Muscle of leg (tissue), 11 donors: ENCODE results near the gene CAPN5. TPM values are rescaled to one million over a fixed set of nuclear protein-coding genes. Genes with fewer than 3 reads are reported as not detected.

Experiments used
- DNase-seq: peaks from one replicate; pipeline ENCODE4 v3.0.0; 2013
- H3K27ac ChIP-seq: one replicate; pipeline ENCODE4 v1.5.1; 2013; ENCODE audit warnings: mild to moderate bottlenecking, low read length, control low read depth
- H3K27me3 ChIP-seq: one replicate; pipeline ENCODE4 v1.6.1; 2013; ENCODE audit warnings: low read length; ENCODE audit not compliant: control insufficient read depth, insufficient read depth
- H3K36me3 ChIP-seq: one replicate; pipeline ENCODE4 v1.6.1; 2013; ENCODE audit warnings: low read length; ENCODE audit not compliant: control insufficient read depth, insufficient read depth
- H3K4me1 ChIP-seq: one replicate; pipeline ENCODE4 v1.6.1; 2013; ENCODE audit warnings: low read length; ENCODE audit not compliant: control insufficient read depth, insufficient read depth
- H3K4me3 ChIP-seq: one replicate; pipeline ENCODE4 v1.5.1; 2013; ENCODE audit warnings: low read length, control low read depth
- H3K9me3 ChIP-seq: replicated peaks from 2 replicates; pipeline ENCODE4 v1.6.1; 2013; ENCODE audit warnings: low read depth, low read length; ENCODE audit not compliant: control insufficient read depth
- WGBS: methylation state at CpG from one replicate; pipeline ENCODE4 v1.1.5; 2013; ENCODE audit warnings: missing lambda C conversion rate; ENCODE audit not compliant: insufficient coverage; 5-methylcytosine and 5-hydroxymethylcytosine counted together
- polyA plus RNA-seq, 8 donors: library from polyadenylated mRNA; unstranded; fragments of 120-200 nt; gene quantifications; one replicate each; pipeline versions ENCODE4 v1.2.1 to v1.2.3, GENCODE V29; 2013; ENCODE audit warnings: inconsistent platforms in 1 of 8, low replicate concordance in 1 of 8; ENCODE audit not compliant: insufficient read length in 8 of 8, insufficient read depth in 1 of 8
- total RNA-seq: library from RNA; stranded (reverse); fragments of 120-200 nt; gene quantifications from one replicate; pipeline ENCODE4 v1.2.4, GENCODE V29; 2013

The CAPN5 gene
- total and polyA plus RNA-seq, 9 donors: 6.2 to 17.8 (median 12.1) TPM

DNA sequence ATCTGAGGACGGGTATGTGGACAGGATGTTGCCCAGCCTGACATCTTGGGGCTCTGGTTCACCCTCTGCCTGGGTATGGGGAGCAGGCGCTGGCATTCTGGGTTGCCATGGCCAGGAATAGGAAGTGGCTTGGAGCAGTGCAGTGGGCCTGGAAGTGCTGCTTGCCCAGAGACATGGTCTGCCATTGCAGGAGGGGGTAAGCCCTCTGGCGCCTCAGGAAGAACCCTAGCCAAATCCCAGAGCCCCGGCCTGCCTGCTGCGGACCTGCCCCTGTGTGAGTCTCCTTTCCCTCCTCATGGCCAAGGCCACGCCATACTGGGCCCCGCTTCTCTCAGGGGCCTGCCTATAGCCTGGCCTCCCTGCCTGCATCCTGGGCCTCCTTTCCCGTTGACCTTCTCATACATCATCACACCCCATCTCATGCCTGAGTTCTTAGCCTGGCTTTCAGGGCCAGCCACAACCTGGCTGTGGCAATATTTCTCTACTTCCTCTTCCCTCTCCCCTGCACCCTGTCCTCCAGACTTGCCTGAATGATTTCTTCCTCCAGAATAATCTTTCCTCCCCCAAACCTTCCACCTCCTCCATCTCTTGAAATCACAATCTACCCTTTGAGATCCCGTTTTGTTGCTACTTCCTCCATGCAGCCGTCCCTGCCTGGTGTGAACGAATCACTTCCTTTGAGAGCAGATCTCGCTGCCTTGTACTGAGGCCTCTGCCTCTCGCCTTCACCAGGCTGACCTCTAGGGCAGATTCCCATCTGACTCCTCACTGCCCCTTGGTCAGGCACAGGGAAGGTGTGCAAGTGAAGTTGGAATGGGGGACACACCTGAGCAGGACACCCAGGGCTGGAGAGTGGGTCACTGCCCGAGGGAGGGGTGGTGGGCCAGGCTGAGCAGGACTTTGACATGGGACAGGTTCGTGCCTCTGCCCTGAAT lies 5.2 kb downstream of the CAPN5 start:
- no peak overlapping the region for H3K27ac ChIP-seq
- no peaks in the 10 kb centered on the region for H3K27me3 ChIP-seq

DNA sequence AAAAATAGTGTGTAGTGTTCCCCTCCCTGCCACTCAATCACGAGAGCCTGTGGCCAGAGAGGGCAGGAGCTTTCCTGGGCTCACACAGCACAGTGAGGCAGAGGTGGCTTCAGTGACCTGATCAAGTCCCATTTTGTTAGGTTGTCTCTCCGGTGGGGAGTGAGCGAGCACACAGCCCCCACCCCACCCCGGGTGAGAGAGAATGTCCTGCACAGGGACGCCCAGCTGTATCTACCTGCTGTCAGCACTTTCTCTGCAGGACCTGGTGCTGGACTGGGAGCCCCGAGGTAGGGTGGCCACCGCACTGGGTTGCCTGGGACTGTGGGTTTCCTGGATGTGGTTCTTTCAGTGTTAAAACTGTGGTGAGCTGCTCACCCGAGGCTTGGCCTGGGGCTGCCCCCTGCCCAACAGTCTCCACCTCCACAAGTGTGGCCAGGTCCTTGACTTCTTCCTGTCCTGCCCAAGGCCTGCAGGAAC lies 6.1 kb downstream of the CAPN5 start:
- Histone ChIP-seq H3K4me1 (peaks cover 65% of the 10 kb centered on the region), H3K36me3 (no peaks in the 10 kb centered on the region), H3K9me3 (no peaks in the 10 kb centered on the region), H3K27ac (peak overlapping the region; percentile 93), H3K4me3 (no peak overlapping the region), H3K27me3 (no peaks in the 10 kb centered on the region)
- no peak for DNase-seq
- 60% methylated on average over 3 of the region's 8 CpGs for WGBS

More for the DNA sequence above, 5.2 kb downstream of the CAPN5 start:
- Histone ChIP-seq H3K4me3 (no peak overlapping the region), H3K4me1 (peaks cover 73% of the 10 kb centered on the region), H3K9me3 (no peaks in the 10 kb centered on the region), H3K36me3 (no peaks in the 10 kb centered on the region)
- peak; percentile 3 for DNase-seq
- 72% methylated on average over 10 of the region's 15 CpGs for WGBS

DNA sequence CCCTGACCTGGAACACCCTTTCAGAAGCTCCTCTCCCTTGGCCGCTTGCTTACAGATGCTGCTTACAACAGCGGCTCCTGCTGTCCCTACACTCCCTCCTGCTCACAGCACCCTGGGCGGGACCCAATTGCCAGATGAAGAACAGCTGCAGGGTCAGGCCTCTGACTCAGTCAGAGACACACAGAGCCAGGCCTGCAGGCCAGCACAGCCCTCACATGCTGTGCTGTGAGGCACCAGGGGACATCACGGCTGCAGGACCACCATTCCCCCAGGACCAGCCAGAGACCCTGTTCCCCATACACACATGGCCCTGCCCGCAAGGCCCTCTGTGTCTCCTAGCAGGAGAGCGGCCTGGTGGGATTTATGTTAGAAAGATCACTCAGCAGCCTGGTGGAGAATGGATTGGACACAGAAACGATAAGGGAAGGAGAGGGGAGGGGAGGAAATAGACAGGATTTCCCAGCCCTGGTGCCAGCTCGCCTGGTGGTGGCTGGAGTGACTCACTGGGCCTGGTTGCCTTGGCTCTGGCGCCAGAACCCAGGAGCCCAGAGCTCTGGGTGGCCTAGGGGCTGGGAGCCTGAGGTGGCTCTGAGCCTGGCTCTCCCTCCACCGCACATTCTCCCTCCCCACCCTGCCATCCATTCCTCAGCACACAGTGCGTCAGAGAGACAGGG lies 6.7 kb downstream of the CAPN5 start:
- 27% methylated on average over 6 of the region's 11 CpGs for WGBS
- H3K27ac ChIP-seq: peak overlapping the region; percentile 93
- H3K9me3 ChIP-seq: peaks cover 2% of the 10 kb centered on the region
- peaks cover 60% of the 10 kb centered on the region for H3K4me1 ChIP-seq
- peak; percentile 98 for DNase-seq
- no peaks in the 10 kb centered on the region for H3K36me3 ChIP-seq
- H3K27me3 ChIP-seq: no peaks in the 10 kb centered on the region
- no peak overlapping the region for H3K4me3 ChIP-seq

DNA sequence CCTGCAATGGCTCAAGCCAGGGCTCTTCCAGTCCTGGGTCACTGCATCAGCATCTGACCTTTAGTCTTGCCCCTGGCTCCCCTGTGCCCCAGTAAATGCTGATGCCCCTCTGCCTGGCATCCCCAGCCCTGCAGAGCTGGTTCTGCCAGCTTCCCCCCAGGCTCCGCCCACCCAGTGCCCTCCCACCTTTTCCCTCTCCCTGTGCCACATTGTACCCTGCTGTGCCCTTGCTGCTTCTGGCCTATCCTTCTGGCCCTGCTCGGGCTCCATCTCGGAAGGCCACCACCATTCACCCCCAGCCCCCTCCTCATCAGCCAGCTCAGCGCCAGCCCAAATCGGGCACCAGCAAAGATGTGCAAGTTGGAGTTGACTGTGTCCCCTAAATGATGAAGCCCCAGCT lies 7.4 kb downstream of the CAPN5 start:
- Histone ChIP-seq H3K4me1 (peaks cover 52% of the 10 kb centered on the region), H3K9me3 (peaks cover 2% of the 10 kb centered on the region), H3K4me3 (no peak overlapping the region), H3K36me3 (no peaks in the 10 kb centered on the region), H3K27me3 (no peaks in the 10 kb centered on the region), H3K27ac (peak overlapping the region; percentile 93)
- 100% methylated on average over 1 of the region's 5 CpGs for WGBS
- peak; percentile 5 for DNase-seq

DNA sequence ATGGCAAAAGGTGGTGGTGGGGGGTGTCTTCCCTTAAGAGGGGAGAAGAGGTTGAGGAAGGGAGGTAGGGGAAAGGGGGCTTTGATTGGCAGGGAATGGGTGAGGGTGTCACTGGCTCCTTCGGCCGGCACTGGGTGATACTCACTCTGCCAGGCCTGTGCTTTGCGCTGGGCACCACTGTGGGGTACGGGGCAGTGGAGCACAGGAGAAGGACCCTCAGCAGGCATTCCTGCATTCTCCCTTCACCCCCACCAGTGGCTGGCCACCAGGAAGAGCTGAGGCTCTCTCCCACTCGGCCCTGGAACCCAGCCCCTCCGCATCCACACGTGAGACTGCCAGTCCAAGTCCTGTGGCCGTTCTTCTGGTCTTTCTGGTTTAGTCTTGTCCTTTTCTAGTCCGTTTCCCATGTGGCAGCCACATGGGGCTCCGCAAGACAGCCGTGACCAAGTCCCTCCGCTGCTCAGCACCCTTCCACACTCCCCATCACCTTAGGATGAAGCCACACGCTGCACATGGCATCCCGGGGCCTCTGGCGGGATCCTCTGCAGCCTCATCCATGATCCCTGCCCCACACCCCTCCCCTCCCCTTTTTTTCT lies 8.0 kb downstream of the CAPN5 start:
- DNase-seq: peak; percentile 2
- Histone ChIP-seq H3K4me3 (no peak overlapping the region), H3K27ac (peak overlapping the region; percentile 93), H3K9me3 (peaks cover 2% of the 10 kb centered on the region), H3K27me3 (no peaks in the 10 kb centered on the region), H3K36me3 (no peaks in the 10 kb centered on the region), H3K4me1 (peaks cover 47% of the 10 kb centered on the region)
- WGBS: 86% methylated on average over 15 of the region's 15 CpGs

DNA sequence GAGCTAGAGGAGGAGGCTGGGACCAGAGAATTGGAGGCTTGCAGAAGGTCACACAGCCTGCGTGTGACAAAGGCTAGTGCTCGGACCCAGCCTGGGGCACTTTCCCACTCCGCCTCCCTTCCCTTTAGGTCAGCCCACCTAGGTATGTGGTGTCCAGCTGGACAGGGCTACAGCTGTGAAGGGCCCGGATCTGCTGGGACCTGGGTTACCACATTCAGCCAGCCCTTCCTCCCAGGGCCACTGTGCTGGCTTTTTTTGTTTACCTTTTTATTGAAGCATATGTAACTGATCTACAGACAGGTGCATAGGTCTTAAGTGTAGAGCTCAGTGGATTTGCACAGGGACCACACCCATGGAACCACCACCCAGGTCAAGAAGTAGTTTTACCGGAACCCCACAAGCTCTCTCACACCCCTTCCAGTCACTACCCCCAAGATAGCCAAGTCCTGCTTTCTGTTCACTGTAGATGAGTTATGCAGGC lies 8.7 kb downstream of the CAPN5 start:
- H3K4me1 ChIP-seq: peaks cover 40% of the 10 kb centered on the region
- H3K27me3 ChIP-seq: no peaks in the 10 kb centered on the region
- H3K4me3 ChIP-seq: no peak overlapping the region
- 100% methylated on average over 2 of the region's 5 CpGs for WGBS
- H3K27ac ChIP-seq: no peak overlapping the region
- DNase-seq: no peak
- peaks cover 2% of the 10 kb centered on the region for H3K9me3 ChIP-seq
- H3K36me3 ChIP-seq: no peaks in the 10 kb centered on the region

DNA sequence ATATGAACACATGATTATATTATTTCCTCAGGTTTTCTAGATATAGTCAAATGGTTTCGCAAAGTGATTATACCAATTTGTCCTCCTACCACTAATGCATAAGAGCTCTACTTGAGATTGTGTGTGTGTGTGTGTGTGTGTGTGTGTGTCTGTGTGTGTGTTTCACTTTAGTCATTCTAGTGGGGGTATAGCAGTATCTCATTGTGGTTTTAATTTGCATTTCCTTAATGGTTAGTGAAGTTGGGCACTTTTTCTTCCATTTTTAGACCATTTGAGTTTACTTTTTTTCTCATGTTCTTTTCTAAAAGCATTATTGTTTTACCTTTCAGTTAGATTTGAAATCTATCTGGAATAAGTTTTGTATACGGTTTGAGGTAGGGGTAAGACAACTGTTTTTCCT lies 12.9 kb downstream of the CAPN5 start:
- no peaks in the 10 kb centered on the region for H3K36me3 ChIP-seq
- no peaks in the 10 kb centered on the region for H3K27me3 ChIP-seq
- no peak for DNase-seq
- H3K27ac ChIP-seq: no peak overlapping the region
- WGBS: no CpG with 5 or more reads among the region's 2 CpGs
- H3K9me3 ChIP-seq: peaks cover 2% of the 10 kb centered on the region
- peaks cover 25% of the 10 kb centered on the region for H3K4me1 ChIP-seq
- no peak overlapping the region for H3K4me3 ChIP-seq

DNA sequence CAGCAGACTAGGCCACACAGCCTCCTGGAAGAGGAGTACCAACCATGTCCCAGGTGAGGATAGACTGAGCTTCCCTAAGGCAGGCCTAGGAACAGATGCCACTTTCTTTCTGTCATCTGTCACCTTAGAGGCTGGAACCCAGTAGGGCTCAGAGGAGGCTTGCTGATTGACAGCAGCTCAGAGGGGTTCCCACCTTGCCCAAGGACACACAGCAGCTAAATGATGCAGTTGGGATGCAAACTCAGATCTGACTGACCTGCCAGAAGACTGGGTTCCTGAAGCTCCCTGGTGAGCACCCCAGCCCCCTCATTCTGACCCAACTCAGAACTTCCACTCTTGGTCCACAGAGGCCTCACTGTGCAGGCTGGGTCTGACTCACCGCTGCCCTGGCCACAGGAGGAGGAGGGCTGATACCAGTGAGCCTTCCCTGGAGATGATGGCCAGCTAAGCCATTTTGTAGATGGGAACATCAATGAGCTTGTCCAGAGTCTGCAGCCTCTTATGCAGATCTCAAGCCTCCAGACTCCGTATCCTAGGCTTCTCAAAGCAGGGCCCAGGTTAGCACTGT lies 14.0 kb downstream of the CAPN5 start:
- H3K4me3 ChIP-seq: no peak overlapping the region
- DNase-seq: no peak
- no peak overlapping the region for H3K27ac ChIP-seq
- peaks cover 2% of the 10 kb centered on the region for H3K9me3 ChIP-seq
- peaks cover 17% of the 10 kb centered on the region for H3K4me1 ChIP-seq
- no peaks in the 10 kb centered on the region for H3K27me3 ChIP-seq
- 90% methylated on average over 2 of the region's 2 CpGs for WGBS
- peaks cover 5% of the 10 kb centered on the region for H3K36me3 ChIP-seq

DNA sequence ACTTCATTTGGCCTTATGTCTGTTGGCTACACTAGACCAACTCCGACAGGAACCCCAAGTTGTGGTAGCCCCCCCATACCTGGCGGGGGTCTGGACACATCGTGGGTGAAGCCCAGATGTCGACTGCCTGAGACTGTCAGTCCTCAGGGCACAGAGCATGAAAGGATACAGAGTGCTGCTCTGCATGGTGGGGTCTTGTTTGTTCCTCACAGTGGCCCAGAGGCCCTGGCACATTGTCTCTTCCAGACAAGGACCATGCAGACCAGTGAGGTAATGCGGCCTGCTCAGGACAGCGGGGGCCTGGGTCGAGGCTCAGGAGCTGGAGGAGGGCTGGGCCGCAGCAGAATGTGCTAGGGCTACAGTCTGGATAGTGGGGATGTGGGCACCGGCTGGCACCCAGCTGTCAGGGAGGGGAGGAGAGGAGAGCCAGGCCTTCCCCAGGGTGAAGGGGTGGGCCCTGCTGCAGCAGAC lies 14.6 kb downstream of the CAPN5 start:
- H3K4me1 ChIP-seq: peaks cover 17% of the 10 kb centered on the region
- WGBS: 77% methylated on average over 9 of the region's 9 CpGs
- H3K27me3 ChIP-seq: no peaks in the 10 kb centered on the region
- H3K9me3 ChIP-seq: peaks cover 2% of the 10 kb centered on the region
- no peak overlapping the region for H3K27ac ChIP-seq
- no peak for DNase-seq
- peaks cover 11% of the 10 kb centered on the region for H3K36me3 ChIP-seq
- no peak overlapping the region for H3K4me3 ChIP-seq
